OCI-LY7 (cell line): ENCODE results near the gene BTBD6. TPM values are rescaled to one million over a fixed set of nuclear protein-coding genes. Genes with fewer than 3 reads are reported as not detected.
"Not testable (repeated sequence)": the region's sequence is repeated elsewhere in the genome, so short reads cannot be mapped to it uniquely, and the experiment has no call there.

ENCODE experiments used
- BruUV-seq: library from RNA; stranded (reverse); fragments of 400-500 nt; replicated peaks from 2 replicates; lab custom pipeline; 2021; lab: Mats Ljungman, UMichigan
- CTCF ChIA-PET: fragments of 300-600 bp; sonication (Branson Sonifier 250); formaldehyde crosslinking; loops from one replicate; lab custom pipeline; 2022; ENCODE audit warnings: antibody characterized with exemption; ENCODE audit not compliant: unreplicated experiment; lab: Charles Lee
- POLR2A ChIA-PET: fragments of 300-600 bp; sonication (Branson Sonifier 250); formaldehyde crosslinking; loops from one replicate; lab custom pipeline; 2022; ENCODE audit warnings: antibody characterized with exemption; lab: Charles Lee
- DNase-seq: peaks from one replicate; pipeline ENCODE4 v3.0.0-alpha.2; 2015; ENCODE audit warnings: low spot score
- H2AFZ ChIP-seq: fragments of 200-600 bp; sonication (generic), shearing (Covaris generic); 2 replicates; pipeline ENCODE4 v1.6.1; 2014; ENCODE audit warnings: mild to moderate bottlenecking, antibody characterized with exemption, low read length, moderate library complexity
- H3K27ac ChIP-seq: fragments of 200-600 bp; sonication (generic); 2 replicates; pipeline ENCODE4 v1.5.1; 2014; ENCODE audit warnings: mixed run types, low read depth, mild to moderate bottlenecking, moderate library complexity, low read length, inconsistent platforms; ENCODE audit not compliant: poor library complexity, severe bottlenecking
- H3K36me3 ChIP-seq: fragments of 200-600 bp; sonication (generic); 2 replicates; pipeline ENCODE4 v1.6.1; 2014; ENCODE audit warnings: mild to moderate bottlenecking, antibody characterized with exemption, low read length, moderate library complexity, mixed read lengths; ENCODE audit not compliant: insufficient read depth
- H3K4me1 ChIP-seq: fragments of 200-600 bp; sonication (generic); 2 replicates; pipeline ENCODE4 v1.5.1; 2014; ENCODE audit warnings: mild to moderate bottlenecking, low read length; ENCODE audit not compliant: insufficient read depth, poor library complexity, severe bottlenecking
- H3K4me2 ChIP-seq: fragments of 200-600 bp; sonication (generic); 2 replicates; pipeline ENCODE4 v1.6.1; 2014; ENCODE audit warnings: mild to moderate bottlenecking, low read length
- H3K4me3 ChIP-seq: fragments of 200-600 bp; sonication (generic); 2 replicates; pipeline ENCODE4 v1.5.1; 2014; ENCODE audit warnings: mild to moderate bottlenecking, low read depth, low read length; ENCODE audit not compliant: poor library complexity, severe bottlenecking
- H3K79me2 ChIP-seq: fragments of 200-600 bp; sonication (generic); 2 replicates; pipeline ENCODE4 v1.6.1; 2016; ENCODE audit warnings: low read depth, mild to moderate bottlenecking, low read length, moderate library complexity, mixed read lengths; ENCODE audit not compliant: insufficient read depth
- H3K9me2 ChIP-seq: fragments of 200-600 bp; sonication (generic); 2 replicates; pipeline ENCODE4 v1.6.1; 2016; ENCODE audit warnings: mild to moderate bottlenecking, low read length, mixed read lengths; ENCODE audit not compliant: insufficient read depth
- H3K9me3 ChIP-seq: fragments of 200-600 bp; sonication (generic); 2 replicates; pipeline ENCODE4 v1.6.1; 2014; ENCODE audit warnings: mild to moderate bottlenecking, mixed run types, low read length, mixed read lengths
- H4K20me1 ChIP-seq: fragments of 200-600 bp; sonication (generic); 2 replicates; pipeline ENCODE4 v1.6.1; 2014; ENCODE audit warnings: mild to moderate bottlenecking, antibody characterized with exemption, low read length, moderate library complexity, mixed read lengths; ENCODE audit not compliant: insufficient read depth
- EZH2phosphoT487 ChIP-seq: fragments of 200-600 bp; sonication (generic); IDR thresholded peaks from 2 replicates; pipeline ENCODE4 v1.6.1; 2018; ENCODE audit warnings: low read depth, borderline replicate concordance, mild to moderate bottlenecking, mixed run types, antibody characterized with exemption, low read length, moderate library complexity, mixed read lengths
- intact Hi-C: fragments of 100-400 bp; cut with micrococcal nuclease; formaldehyde crosslinking; loops from one replicate; pipeline ENCODE4 v1.10.0; 2022; ENCODE audit not compliant: unreplicated experiment
- total RNA-seq, 2 experiments: library from RNA; depleted of rRNA in 1 of 2; stranded (reverse); fragments of >200 nt in 1 of 2; shearing (Covaris generic) in 1 of 2; gene quantifications; 2 replicates each; pipeline ENCODE4 v1.2.3, GENCODE V29; 2014 to 2022
- TF ChIP-seq, protein P1 (sequence below): fragments of 200-600 bp; sonication (generic); conservative IDR thresholded peaks from 2 replicates; pipeline ENCODE4 v1.5.1; 2014; ENCODE audit warnings: mild to moderate bottlenecking, antibody characterized with exemption, low read length, moderate library complexity, mixed read lengths

Gene BTBD6
- total RNA-seq, 2 experiments from 2014 or later, result 5.7 to 27.9 TPM

DNA sequence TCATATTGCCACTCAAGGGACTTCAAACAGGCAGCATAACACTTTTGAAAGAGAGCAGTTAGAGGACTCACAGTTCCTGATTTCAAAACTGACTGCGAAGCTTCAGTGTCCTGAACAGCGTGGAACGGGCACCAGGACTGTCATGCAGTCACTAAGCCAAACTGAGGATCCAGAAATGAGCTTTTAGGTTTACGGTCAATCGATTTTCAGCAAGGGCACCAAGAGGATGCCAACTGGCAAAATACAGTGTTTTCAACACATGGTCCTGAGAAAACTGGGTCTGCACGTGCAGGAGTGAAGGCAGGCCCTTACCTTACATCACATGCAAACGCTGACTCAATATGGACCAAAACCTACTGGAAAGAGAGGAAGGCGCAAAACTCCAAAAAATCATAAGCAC is 36.8 kb downstream of the BTBD6 start:
- Histone ChIP-seq H3K4me3 (no peak overlapping the region), H3K4me2 (no peak overlapping the region), H3K9me3 (no peaks in the 10 kb centered on the region), H4K20me1 (no peaks in the 10 kb centered on the region; the same call in 1 of the 2 replicates), H3K9me2 (no peaks in the 10 kb centered on the region), H3K36me3 (no peaks in the 10 kb centered on the region), H3K4me1 (no peaks in the 10 kb centered on the region), H2AFZ (no peak overlapping the region), H3K79me2 (no peaks in the 10 kb centered on the region), H3K27ac (no peak overlapping the region)
- intact Hi-C loops, result no loop called here
- no peak for DNase-seq
- TSS peak; percentile 58 for BruUV-seq
- CTCF ChIA-PET, result no interaction called here
- TF ChIP-seq, protein P1, sequence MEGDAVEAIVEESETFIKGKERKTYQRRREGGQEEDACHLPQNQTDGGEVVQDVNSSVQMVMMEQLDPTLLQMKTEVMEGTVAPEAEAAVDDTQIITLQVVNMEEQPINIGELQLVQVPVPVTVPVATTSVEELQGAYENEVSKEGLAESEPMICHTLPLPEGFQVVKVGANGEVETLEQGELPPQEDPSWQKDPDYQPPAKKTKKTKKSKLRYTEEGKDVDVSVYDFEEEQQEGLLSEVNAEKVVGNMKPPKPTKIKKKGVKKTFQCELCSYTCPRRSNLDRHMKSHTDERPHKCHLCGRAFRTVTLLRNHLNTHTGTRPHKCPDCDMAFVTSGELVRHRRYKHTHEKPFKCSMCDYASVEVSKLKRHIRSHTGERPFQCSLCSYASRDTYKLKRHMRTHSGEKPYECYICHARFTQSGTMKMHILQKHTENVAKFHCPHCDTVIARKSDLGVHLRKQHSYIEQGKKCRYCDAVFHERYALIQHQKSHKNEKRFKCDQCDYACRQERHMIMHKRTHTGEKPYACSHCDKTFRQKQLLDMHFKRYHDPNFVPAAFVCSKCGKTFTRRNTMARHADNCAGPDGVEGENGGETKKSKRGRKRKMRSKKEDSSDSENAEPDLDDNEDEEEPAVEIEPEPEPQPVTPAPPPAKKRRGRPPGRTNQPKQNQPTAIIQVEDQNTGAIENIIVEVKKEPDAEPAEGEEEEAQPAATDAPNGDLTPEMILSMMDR, result no peak
- no peak for TF ChIP-seq EZH2phosphoT487
- POLR2A ChIA-PET, result no interaction called here

DNA sequence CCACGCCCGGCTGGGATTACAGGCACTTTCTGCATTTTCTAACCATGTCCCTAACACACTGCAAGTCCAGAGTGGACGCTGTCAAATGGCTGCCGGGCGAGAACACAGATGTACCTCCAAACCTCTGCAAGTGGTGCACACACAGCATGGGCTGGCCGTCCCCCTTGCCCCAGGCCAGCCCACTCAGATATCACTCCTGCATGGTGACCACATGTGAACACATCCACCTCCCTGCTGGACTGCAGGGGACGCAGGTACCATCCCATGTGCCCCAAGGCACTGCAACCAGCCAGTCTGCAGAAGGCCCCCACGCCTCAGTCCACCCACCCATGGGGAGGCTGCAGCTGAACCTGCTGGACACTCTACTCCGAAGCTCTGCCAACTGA is 38.4 kb downstream of the BTBD6 start:
- no peak overlapping the region for H3K4me3 ChIP-seq
- no peaks in the 10 kb centered on the region for H3K9me3 ChIP-seq
- no peak overlapping the region for H3K27ac ChIP-seq
- no peaks in the 10 kb centered on the region for H3K9me2 ChIP-seq
- ChIA-PET CTCF (no interaction called here), POLR2A (no interaction called here)
- no peaks in the 10 kb centered on the region for H3K4me1 ChIP-seq
- BruUV-seq, result no TSS peak
- no peaks in the 10 kb centered on the region for H3K79me2 ChIP-seq
- no peak overlapping the region for H2AFZ ChIP-seq
- TF ChIP-seq, protein P1, result no peak
- no peak for TF ChIP-seq EZH2phosphoT487
- DNase-seq, result no peak
- H3K4me2 ChIP-seq, result no peak overlapping the region
- intact Hi-C loops, result no loop called here
- H4K20me1 ChIP-seq, result no peaks in the 10 kb centered on the region; the same call in 1 of the 2 replicates
- H3K36me3 ChIP-seq, result no peaks in the 10 kb centered on the region

DNA sequence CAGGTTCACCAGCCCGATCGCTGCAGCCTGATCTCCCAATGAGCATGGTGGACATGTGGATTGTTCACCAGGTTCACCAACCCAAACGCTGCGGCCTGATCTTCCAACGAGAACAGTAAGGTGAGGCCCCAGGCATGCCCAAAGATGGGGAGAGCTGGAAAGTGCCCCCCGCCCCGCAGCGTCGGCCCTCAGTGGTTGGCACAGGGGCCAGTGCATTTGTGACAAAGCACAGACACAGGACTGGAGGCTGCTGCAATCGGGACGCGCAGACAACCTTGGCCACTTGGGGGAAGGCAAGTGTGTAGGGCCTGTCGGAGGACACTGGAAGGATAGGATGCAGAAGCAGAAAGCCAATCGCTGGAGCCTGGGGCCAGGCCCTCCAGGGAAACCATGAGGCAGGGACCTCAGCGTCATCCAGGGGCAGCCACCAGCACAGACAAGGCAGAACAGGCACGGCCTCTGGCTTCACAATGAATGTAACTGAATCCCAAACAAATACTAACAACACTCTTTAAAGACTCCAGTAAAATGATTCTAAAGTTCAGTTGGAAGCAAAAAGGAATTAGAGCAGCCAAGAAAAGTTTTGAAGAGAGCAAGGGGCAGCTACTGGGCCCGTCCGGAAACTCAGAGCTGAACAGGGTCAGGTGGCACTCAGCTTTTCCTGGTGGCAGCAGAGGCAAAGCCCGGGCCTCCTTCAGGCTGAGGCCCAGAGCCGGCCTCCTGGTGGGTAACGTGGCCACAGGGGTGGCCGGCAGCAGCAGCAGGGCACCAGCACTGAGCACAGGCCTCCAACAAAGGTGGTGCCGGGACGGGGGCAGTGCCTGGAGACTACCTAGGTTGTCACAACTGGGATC is 39.1 kb downstream of the BTBD6 start:
- no peak overlapping the region for H2AFZ ChIP-seq
- no peak overlapping the region for H3K4me2 ChIP-seq
- no peaks in the 10 kb centered on the region for H3K9me3 ChIP-seq
- no peaks in the 10 kb centered on the region; the same call in 1 of the 2 replicates for H4K20me1 ChIP-seq
- H3K79me2 ChIP-seq, result no peaks in the 10 kb centered on the region
- no peaks in the 10 kb centered on the region for H3K36me3 ChIP-seq
- CTCF ChIA-PET, result no interaction called here
- no peaks in the 10 kb centered on the region for H3K9me2 ChIP-seq
- DNase-seq, result no peak
- no peak overlapping the region for H3K27ac ChIP-seq
- TF ChIP-seq, protein P1, result no peak
- TF ChIP-seq EZH2phosphoT487, result no peak
- POLR2A ChIA-PET, result no interaction called here
- no TSS peak for BruUV-seq
- intact Hi-C loops, result no loop called here
- no peak overlapping the region for H3K4me3 ChIP-seq
- no peaks in the 10 kb centered on the region for H3K4me1 ChIP-seq

DNA sequence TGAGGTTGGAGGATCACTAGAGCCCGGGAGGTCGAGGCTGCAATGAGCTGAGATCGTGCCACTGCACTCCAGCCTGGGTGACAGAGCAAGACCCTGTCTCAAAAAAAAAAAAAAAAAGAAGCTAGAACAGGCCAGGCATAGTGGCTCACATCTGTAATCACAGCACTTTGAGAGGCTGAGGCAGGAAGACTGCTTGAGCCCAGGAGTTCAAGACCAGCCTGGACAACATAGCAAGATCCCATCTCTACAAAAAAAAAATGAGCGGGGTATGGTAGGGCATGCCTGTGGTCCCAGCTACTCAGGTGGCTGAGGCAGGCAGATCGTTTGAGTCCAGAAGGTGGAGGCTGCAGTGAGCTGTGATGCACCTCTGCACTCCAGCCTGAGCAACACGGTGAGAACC is 40.6 kb downstream of the BTBD6 start:
- H2AFZ ChIP-seq, intact Hi-C loops, DNase-seq, H3K79me2 ChIP-seq, H3K4me2 ChIP-seq, H3K9me2 ChIP-seq, H3K9me3 ChIP-seq, H3K36me3 ChIP-seq, BruUV-seq, H3K27ac ChIP-seq, H4K20me1 ChIP-seq, H3K4me3 ChIP-seq, H3K4me1 ChIP-seq: not testable (repeated sequence)
- CTCF ChIA-PET, result interaction anchor here (0.9 kb wide), 1 partner anchor 12 kb away, joined by 4 read pairs; the partner anchor contains the start of gene BRF1
- POLR2A ChIA-PET, result interaction anchor here (0.6 to 1.1 kb wide), 2 partner anchors 66 to 222 kb away, joined by 3 read pairs; no protein-coding TSS in a partner anchor
